GM18508 (cell line): ENCODE results near the gene KIF5C.

Experiments
- ATAC-seq: cut with Tn5 transposase; IDR thresholded peaks from one replicate; pipeline ENCODE4 v1.9.1; 2021; ENCODE audit warnings: moderate number of reproducible peaks; ENCODE audit not compliant: insufficient read depth, unreplicated experiment

KIF5C gene

GRCh38 chr2:149063177-149063576 lies 188.2 kb downstream of the KIF5C start:
- no peak for ATAC-seq

- no peak for ATAC-seq
Observed at GRCh38 chr2:149064365-149064841, 189.4 kb downstream of the KIF5C start.

GRCh38 chr2:149064856-149065630 lies 190.0 kb downstream of the KIF5C start:
- no peak for ATAC-seq

DNA sequence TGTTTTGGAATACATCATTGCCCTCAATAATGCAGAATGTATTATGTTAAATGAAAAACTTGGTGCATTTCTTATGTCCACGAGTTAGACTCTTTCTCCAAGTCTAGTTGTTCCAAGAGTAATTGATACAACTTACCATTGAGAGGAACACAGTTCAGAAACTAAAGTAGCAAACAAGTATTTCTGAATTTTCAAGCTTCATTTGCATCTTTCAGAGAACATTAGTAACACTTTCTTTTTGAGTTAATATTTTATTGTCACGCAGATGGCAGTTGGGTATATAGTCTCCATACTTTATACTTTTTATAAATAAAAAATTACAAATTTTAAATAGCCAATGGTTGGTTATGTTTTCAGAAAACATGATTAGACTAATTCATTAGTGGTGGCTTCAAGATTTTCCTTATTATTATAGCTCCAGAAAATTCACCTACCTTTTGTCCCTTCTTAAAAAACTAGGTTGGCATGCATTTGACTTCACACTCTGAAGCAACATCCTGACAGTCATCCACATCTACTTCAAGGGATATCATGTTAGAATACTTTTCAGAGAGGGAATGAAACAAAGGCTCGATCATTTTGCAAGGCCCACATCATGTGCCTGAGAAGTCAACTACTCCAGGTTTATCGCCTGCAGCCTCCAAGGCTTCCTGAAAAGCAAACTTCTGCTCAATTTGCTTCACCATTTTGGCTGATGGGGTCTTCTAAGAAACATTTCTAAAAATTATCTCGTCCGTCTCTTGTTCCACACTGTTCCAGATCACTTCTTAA lies 193.4 kb downstream of the KIF5C start:
- no peak for ATAC-seq

DNA sequence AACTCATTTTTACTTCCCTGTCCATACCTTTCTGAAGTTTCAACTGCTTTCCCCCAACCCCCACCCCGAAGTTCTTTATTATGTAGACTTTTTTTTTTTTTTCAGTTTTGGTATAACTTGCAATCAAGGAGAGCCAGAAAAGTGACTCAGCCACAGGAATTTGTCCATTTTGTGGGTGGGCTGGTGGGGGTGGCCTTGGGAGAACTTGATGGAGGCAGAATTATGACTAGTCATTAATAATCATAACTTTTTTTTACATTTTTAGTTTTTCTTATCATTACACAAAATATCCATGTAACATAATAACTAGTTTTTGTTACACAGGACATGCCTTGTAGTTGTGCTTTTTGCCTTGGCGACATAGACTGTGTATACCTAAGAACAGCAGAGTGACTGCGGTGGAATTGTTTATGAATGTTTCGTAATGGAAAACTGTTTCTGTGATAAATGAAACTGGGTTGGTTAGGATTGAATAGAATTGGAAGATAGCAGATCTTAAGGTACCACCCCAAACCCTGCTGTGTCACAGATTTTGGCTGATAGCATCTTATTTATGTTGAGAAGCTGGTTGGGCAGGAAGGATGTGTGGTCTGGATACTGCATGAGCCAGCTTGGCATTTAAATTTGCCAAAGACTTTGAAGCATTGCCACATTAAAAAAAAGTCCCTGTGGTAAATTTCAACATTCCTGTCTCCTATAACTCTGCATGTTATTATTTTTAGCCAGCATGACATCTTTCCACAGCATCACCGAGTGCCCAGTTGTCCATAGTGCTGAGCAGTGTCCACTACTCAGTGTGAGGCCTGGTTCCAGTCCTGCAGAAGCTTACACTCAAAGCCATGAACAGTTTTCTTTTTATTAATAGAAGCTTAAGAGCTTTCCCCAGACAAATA lies 194.2 kb downstream of the KIF5C start:
- ATAC-seq = no peak

- ATAC-seq = no peak
Observed at GRCh38 chr2:149070681-149071320, 195.8 kb downstream of the KIF5C start.

GRCh38 chr2:149075105-149075504 lies 200.1 kb downstream of the KIF5C start:
- ATAC-seq = no peak

GRCh38 chr2:149075853-149076252 lies 200.8 kb downstream of the KIF5C start:
- no peak for ATAC-seq
